H1 (cell line): ENCODE measurements around the gene TPBG. TPM values are rescaled to one million over a fixed set of nuclear protein-coding genes. Genes with fewer than 3 reads are reported as not detected.

Experiments
- EP300 ChIP-seq, 2 experiments: IDR thresholded peaks; 1 replicate in 1 of 2; 2 replicates in 1 of 2; pipeline ENCODE4 v1.6.1; 2011 to 2012; ENCODE audit warnings: low read depth in 2 of 2, low read length in 2 of 2, mild to moderate bottlenecking in 2 of 2, borderline replicate concordance in 1 of 2, inconsistent platforms in 1 of 2, moderate library complexity in 1 of 2
- PHF8 ChIP-seq: fragments of 200-600 bp; sonication (generic); conservative IDR thresholded peaks from 2 replicates; pipeline ENCODE4 v1.7.1; 2012; ENCODE audit warnings: low read depth, mild to moderate bottlenecking, inconsistent platforms, low read length, moderate library complexity
- SAP30 ChIP-seq: fragments of 300-600 bp; sonication (generic); IDR thresholded peaks from 2 replicates; pipeline ENCODE4 v1.7.1; 2012; ENCODE audit warnings: low read length, moderate library complexity, mild to moderate bottlenecking, inconsistent platforms; ENCODE audit not compliant: insufficient read depth, insufficient replicate concordance
- polyA plus RNA-seq, 7 experiments: library from polyadenylated mRNA; depleted of rRNA in 3 of 7; stranded (reverse) in 5 of 7; unstranded in 2 of 7; fragments of >200 nt in 5 of 7; fragments of 200-250 nt in 2 of 7; gene quantifications; 1 replicate in 5 of 7; 2 replicates in 1 of 7; 4 replicates in 1 of 7; pipeline versions ENCODE4 v1.2.1 to v1.2.3, GENCODE V29; 2011 to 2013; ENCODE audit warnings: missing spikeins in 2 of 7, mixed read lengths in 2 of 7
- total RNA-seq: library from RNA; stranded (reverse); fragmentation: NEBNext Ultra II Directional; extraction: Animal tissue kit (Norgen Biotek cat#: 25700); gene quantifications from 2 replicates; pipeline ENCODE4 v1.2.1, GENCODE V29; 2021

The TPBG gene
- total and polyA plus RNA-seq, 2 of the 8 experiments (the other 6 are each of a cell fraction or from before 2014, with no cell fraction given) = 28.4 to 33.6 TPM

- peak in 1 of 2 experiments; percentile 95; a peak in 2 of 3 replicates for TF ChIP-seq EP300 (IDR thresholded peaks at IDR 0.05; ENCODE audit: borderline replicate concordance in 1 of 2, low read depth in 2 of 2, low read length in 2 of 2)
- TF ChIP-seq SAP30 = peak; percentile 37
- peak; percentile 75 for TF ChIP-seq PHF8
These were observed at the start of gene TPBG (continued) for GRCh38 chr6:82363428-82364086.
